DMS114 treated with DMSO at 0.1 percent for 48 hours (cell line): Measurements from ENCODE around the gene KDM4B.
"Not testable (repeated sequence)": the region's sequence is repeated elsewhere in the genome, so short reads cannot be mapped to it uniquely, and the experiment has no call there.

ENCODE experiments used
- DNase-seq: peaks from one replicate; lab custom pipeline; 2025; ENCODE audit not compliant: unreplicated experiment; lab: John Stamatoyannopoulos, UW

The KDM4B gene

DNA sequence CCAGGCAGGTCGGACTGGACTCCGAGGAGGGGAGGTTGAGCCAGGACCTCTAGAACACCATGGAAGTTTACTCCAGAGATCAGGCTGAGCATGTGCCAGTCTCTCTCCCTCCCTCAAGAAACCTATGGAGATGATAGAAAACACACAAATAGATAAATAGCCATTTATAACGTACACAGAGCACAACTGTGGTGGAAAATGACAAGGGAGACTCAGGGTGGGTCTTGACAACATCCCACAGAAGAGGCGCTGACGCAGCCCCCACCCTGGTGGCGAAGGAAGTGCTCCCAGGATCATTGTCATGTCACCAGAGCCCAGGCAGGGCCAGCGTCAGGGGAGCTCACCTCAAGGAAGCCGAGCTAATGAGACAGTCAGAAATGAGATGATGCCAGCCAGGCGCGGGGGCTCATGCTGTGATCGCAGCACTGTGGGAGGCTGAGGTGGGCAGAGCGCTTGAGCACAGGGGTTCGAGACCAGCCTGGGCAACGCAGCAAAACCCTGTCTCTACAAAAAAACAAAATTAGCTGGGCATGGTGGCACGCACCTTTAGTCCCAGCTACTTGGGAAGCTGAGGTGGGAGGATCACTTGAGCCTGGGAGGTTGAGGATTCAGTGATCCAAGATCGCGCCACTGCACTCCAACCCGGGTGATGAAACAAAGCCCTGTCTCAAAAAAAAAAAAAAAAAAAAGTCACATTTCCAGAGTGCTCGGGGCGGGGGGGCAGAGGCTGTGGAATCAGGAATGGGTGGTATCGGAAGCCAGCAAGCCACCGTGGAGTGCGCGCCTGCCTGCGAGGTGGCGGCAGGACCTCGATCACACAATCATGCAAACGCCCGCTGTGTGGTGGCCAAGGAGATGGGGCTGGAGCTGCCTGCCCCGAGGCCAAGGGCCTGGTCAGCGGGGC lies 178.4 kb downstream of the KDM4B start:
- DNase-seq: no peak

DNA sequence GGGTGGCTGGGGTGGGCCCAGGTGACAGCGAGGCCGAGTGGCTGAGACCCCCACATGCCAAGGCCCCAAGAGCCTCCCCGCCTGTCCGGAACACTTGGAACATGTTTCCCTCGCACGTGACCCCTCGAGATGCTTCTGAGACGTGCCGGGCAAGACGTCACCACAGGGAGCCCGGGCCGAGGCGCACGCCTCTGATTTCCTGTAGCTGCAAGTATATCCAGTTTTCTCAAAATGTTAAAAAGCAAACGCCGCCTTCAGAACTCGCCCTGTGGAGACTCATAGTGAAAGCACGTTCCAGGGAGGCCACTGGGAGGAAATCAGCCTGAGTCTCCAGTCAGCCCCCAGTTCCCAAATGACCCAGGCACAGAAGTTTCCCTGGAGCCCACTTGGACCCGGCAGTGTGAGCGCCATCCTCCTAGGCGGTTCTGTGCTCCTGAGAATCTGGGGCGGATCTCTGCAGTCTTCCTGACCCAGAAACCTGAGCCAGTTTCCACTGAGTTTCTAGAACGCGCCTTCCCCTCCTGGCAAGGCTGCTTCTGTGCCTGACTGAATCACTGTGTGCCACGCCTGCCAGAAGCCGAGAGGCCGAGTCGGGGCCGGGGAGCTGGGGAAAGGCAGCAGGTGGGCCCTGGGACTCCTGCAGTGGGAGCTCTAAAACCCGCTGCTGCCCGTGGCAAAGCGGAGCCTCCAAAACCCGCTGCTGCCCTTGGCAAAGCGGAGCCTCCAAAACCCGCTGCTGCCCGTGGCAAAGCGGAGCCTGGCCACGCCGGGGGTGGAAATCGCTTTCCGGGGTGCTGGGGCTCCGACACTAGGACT lies 179.3 kb downstream of the KDM4B start:
- no peak for DNase-seq

DNA sequence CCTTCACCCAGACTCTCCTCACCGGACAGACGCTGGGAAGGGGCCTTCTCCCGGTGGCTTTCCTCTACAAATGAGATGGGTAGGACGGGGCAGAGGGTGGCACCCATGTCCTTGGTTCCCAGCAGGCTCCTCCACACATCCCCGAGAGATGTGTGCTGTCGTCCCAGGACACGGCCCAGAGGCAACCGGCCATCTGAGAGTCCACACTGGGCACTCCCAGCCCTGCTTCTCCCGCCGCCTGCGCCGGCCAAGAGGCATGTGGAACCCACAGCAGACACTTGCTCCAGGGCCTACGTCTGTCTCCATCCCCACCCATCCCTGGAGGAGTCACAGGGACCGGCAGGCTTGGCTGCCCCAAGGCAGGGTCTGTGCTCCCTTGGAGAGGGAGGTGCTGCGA lies 179.9 kb downstream of the KDM4B start:
- no peak for DNase-seq

GRCh38 chr19:5149508-5149907 lies 180.6 kb downstream of the KDM4B start:
- no peak for DNase-seq

DNA sequence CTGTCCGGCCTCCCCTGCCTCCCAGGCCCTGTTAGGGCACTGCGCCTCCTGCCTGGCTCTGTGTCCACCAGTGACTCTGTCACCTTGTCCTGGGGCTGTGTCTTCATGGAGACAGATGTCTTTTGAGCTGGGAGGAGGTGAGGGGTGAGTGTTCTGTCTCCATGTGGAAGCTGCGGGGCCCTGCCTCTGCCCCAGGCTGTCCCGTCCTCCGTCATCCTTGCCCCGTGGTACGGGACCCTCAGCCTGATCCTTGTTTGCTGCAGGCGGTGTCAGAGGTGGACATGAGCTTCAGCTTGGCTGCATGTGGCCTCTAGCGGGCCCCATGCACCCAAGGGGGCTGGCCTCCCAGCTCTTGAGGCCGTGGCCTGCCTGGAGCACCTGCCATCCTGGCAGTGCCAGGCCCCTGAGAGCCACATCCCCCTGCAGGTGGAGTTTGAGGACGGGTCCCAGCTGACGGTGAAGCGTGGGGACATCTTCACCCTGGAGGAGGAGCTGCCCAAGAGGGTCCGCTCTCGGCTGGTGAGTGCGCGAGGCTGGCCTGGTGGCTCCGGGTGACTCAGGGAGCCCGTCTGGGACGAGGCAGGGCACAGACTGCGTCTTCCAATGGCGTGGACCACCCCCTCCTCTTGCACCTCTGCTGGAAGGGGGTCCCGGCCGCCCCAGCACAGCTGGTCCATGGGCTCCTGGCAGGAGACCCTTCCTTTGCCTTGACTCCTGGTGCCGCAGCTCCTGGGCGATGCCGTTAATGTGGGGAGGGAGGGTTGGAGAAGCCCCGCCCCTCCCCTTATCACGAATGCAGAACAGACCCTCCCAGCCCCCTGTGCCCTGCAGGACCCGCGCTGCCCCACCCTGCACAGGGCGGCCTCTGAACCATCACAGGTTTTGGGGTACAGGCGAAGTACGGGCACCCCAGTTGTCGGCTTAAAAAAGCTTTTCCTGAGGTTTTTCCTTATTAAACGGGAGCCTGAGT lies 181.3 kb downstream of the KDM4B start:
- DNase-seq: no peak

DNA sequence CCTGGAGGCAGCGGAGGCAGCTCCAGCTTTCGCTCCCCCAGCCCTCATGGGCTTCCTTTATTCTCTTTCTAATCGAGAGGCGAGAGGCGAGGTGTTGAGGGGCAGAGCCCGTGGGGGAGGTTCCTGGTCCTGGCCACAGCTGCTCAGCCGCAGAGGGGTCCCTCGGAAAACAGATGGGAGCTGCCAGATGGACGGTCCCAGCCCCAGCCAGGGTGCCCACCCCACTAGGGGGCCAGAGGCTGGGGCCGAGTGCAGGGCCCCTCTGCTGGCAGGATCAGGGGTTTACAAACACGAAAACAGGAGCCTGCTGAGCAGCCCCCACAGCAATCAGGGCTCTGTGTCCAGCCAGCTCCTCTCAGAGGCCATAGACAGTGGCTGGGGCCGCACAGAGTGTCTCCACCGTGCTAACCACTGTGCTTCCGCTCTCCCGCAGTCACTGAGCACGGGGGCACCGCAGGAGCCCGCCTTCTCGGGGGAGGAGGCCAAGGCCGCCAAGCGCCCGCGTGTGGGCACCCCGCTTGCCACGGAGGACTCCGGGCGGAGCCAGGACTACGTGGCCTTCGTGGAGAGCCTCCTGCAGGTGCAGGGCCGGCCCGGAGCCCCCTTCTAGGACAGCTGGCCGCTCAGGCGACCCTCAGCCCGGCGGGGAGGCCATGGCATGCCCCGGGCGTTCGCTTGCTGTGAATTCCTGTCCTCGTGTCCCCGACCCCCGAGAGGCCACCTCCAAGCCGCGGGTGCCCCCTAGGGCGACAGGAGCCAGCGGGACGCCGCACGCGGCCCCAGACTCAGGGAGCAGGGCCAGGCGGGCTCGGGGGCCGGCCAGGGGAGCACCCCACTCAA lies 182.2 kb downstream of the KDM4B start:
- no peak for DNase-seq

GRCh38 chr19:5152013-5152763 lies 183.3 kb downstream of the KDM4B start:
- no peak for DNase-seq

- no peak for DNase-seq
Measured at GRCh38 chr19:5152767-5153532, 184.0 kb downstream of the KDM4B start.

- DNase-seq: no peak
Measured at GRCh38 chr19:5153601-5154128, 184.8 kb downstream of the KDM4B start.

GRCh38 chr19:5154129-5154798 lies 185.4 kb downstream of the KDM4B start:
- no peak for DNase-seq

DNA sequence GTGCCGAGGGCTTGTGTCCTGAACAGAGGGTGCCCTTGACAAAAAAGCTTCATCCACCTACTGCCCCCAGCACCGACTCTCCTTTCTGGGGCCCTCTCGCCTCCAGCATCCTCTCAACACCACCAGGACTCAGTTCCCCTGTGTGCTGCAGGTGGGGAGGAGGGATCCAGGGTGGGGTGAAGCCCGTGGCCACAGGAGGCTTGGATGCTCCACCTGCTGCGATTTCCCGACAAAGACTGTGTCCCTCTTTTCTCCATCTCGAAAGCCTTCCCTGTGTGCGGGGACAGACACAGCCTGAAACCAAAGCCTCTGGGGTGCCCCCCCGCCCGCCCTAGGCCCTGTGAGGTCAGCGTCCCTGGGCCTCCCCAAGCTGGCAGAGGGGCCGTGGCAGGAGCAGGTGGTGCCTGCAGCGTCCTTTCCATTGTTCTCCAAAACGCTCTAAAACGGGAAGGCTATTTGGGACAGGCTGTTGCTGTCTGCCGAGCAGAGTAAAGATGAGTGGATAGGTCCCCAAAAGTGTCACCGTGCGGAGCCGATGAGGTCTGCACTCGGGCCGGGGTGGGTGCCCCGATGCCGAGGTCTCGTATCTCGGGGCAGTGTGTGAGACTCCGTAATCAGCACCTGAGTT lies 186.0 kb downstream of the KDM4B start:
- DNase-seq: no peak

DNA sequence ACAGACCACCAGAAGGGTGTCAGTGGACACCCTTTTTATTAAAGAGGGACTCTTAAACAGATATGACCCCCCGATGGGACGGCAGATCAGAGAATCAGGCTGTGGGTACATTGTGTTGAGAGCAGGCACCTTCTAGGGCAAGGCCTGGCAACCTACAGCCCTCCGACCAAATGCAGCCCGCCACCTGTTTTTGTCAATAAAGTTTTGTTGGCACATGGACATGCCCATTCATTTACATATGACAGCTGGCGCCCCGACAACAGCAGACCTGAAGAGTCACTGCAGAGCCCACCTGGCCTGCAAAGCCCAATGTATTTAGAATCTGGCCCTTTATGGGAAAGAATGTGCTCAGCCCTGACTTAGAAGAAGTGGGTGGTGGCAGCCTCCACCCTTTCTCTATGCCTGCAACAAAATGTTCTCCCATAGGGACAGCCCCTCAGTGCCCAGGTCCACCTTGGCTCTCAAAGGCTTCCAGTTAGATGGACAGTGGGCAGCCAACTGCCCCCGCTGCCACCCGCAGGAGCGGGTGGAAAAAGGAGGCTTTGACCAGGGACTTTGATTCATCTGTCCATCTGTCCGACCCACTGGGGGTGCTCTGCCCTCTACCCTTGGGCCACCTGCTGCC lies 186.8 kb downstream of the KDM4B start:
- DNase-seq: no peak

GRCh38 chr19:5156231-5156986 lies 187.5 kb downstream of the KDM4B start:
- DNase-seq: no peak

DNA sequence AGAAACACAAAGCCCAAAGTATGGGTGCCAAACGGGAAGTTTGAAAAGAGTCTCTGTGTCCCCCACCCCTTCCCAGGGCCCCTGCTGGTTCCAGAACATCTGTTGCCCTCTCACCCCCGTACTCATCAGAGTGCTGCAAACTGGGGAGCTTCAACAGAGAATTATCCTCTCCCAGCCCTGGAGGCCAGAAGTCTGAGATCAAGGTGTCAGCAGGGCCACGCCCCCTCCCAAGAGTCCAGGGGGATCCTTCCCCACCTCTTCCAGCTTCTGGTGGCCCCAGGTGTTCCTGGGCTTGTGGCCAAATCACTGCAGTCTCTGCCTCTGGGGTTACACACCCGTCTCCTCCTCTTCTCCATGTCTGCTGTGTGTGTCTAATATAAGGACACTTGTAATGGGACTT lies 188.3 kb downstream of the KDM4B start:
- DNase-seq: no peak

- DNase-seq: not testable (repeated sequence)
Measured at GRCh38 chr19:5158549-5159134, 189.7 kb downstream of the KDM4B start.
